Measurements from ENCODE around the gene ALMS1. TPM values are rescaled to one million over a fixed set of nuclear protein-coding genes. Genes with fewer than 3 reads are reported as not detected.

The ALMS1 gene
- total and polyA plus RNA-seq, 3 donors from 2014 or later, result 73.5 to 201 (median 128) TPM

GRCh38 chr2:73414696-73415095 lies 29.1 kb downstream of the ALMS1 start:
- no peak overlapping the region for H3K4me3 ChIP-seq
- no peaks in the 10 kb centered on the region for H3K36me3 ChIP-seq (ENCODE audit: low read depth, missing control alignments)
- intact Hi-C loops (cut with DNase I; ENCODE audit: low total_unique reads), result no loop called here
- TF ChIP-seq CTCF (IDR thresholded peaks at IDR 0.05) (no peak), POLR2A (IDR thresholded peaks at IDR 0.05) (no peak)
- H3K4me1 ChIP-seq, result peaks cover 4% of the 10 kb centered on the region
- H3K9me3 ChIP-seq, result no peaks in the 10 kb centered on the region
- H3K27ac ChIP-seq, result no peak overlapping the region
- no peaks in the 10 kb centered on the region for H3K27me3 ChIP-seq
- WGBS, 2 donors, result 94 to 95% methylated on average over 3 of the region's 3 CpGs
- no peak for DNase-seq

- no peak overlapping the region for H3K27ac ChIP-seq
- intact Hi-C loops (cut with DNase I; ENCODE audit: low total_unique reads), result no loop called here
- TF ChIP-seq POLR2A (IDR thresholded peaks at IDR 0.05) (no peak), CTCF (IDR thresholded peaks at IDR 0.05) (no peak)
- H3K4me1 ChIP-seq, result peaks cover 4% of the 10 kb centered on the region
- no peak for DNase-seq
- WGBS, 2 donors, result 72 to 73% methylated on average over 2 of the region's 2 CpGs
- no peaks in the 10 kb centered on the region for H3K36me3 ChIP-seq (ENCODE audit: low read depth, missing control alignments)
- H3K4me3 ChIP-seq, result no peak overlapping the region
- no peaks in the 10 kb centered on the region for H3K9me3 ChIP-seq
- no peaks in the 10 kb centered on the region for H3K27me3 ChIP-seq
Observed at GRCh38 chr2:73415906-73416305, 30.3 kb downstream of the ALMS1 start.

DNA sequence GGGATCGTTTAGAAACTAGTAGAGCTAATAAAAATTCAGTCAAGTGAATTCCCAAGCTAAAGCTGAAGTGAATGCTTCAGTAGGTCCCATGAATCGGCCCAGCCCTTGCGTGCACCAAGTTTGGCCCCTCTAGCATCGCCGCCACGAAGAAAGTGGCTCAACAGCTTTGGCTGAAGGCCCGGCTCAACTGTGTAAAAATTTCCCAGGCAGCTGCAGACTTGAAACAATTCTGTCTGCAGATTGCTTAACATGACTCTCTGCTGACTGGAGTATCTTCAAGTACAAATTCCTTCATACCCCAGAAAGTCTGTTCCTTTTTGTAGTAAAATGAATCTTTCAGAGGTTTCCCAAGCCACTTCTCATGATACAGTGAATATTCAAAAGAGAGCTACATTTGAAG lies 32.7 kb downstream of the ALMS1 start:
- no peak overlapping the region for H3K4me3 ChIP-seq
- H3K9me3 ChIP-seq, result no peaks in the 10 kb centered on the region
- H3K27ac ChIP-seq, result peak overlapping the region in 1 of 2 donors; percentile 27
- H3K4me1 ChIP-seq, result peaks cover 4% of the 10 kb centered on the region
- no peaks in the 10 kb centered on the region for H3K27me3 ChIP-seq
- peak; percentile 72 for DNase-seq
- no peaks in the 10 kb centered on the region for H3K36me3 ChIP-seq (ENCODE audit: low read depth, missing control alignments)
- no peak for TF ChIP-seq CTCF (IDR thresholded peaks at IDR 0.05)
- TF ChIP-seq POLR2A (IDR thresholded peaks at IDR 0.05), result no peak
- WGBS, 2 donors, result 42 to 45% methylated on average over 7 of the region's 7 CpGs
- intact Hi-C loops (cut with DNase I; ENCODE audit: low total_unique reads), result no loop called here

DNA sequence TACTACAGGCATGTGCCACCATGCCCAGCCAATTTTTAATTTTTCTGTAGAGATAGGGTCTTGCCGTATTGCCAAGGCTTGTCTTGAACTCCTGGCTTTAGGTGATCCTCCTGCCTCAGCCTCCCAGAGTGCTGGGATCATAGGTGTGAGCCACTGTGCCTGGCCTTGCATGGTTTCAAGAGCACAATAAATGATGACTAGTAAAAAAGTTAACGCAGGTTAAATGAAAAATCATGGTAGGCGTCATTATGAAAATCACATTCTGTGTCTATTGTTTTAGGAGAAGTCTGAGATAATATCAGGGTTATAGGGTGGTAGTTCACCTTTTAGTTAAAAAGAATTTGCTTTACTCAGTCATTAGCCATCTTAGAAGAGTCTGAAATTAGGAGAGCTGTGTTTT lies 38.3 kb downstream of the ALMS1 start:
- peaks cover 4% of the 10 kb centered on the region for H3K4me1 ChIP-seq
- DNase-seq, result no peak
- no peaks in the 10 kb centered on the region for H3K27me3 ChIP-seq

More for the DNA sequence above, 38.3 kb downstream of the ALMS1 start:
- intact Hi-C loops (cut with DNase I; ENCODE audit: low total_unique reads), result no loop called here
- no peaks in the 10 kb centered on the region for H3K9me3 ChIP-seq
- WGBS, 2 donors, result 94 to 98% methylated on average over 3 of the region's 3 CpGs
- H3K4me3 ChIP-seq, result no peak overlapping the region
- H3K27ac ChIP-seq, result no peak overlapping the region
- TF ChIP-seq POLR2A (IDR thresholded peaks at IDR 0.05) (no peak), CTCF (IDR thresholded peaks at IDR 0.05) (no peak)
- no peaks in the 10 kb centered on the region for H3K36me3 ChIP-seq (ENCODE audit: low read depth, missing control alignments)
